ENCODE results near the gene ABHD5.

- TF ChIP-seq EZH2 (IDR thresholded peaks at IDR 0.05) (no peak), FOXP2 (optimal IDR thresholded peaks at IDR 0.05; ENCODE audit: control extremely low read depth, extremely low read length, insufficient read depth) (no peak)
Measured at GRCh38 chr3:43768381-43768973, 77.7 kb downstream of the ABHD5 start.

Data from SK-N-MC (cell line).